Measurements from ENCODE around the gene DYNC2LI1.

DYNC2LI1 gene

GRCh38 chr2:43773876-43774613 lies at the start of gene DYNC2LI1:
TSS of gene DYNC2LI1 (plus strand) at chr2:43774039. CDS start at chr2:43774139, 100 bp downstream.
- peak; percentile 92 for DNase-seq (ENCODE audit: low spot score)

- no peak for DNase-seq (ENCODE audit: low spot score)
Observed at GRCh38 chr2:43724728-43725526, 48.9 kb upstream of the DYNC2LI1 start.

DNA sequence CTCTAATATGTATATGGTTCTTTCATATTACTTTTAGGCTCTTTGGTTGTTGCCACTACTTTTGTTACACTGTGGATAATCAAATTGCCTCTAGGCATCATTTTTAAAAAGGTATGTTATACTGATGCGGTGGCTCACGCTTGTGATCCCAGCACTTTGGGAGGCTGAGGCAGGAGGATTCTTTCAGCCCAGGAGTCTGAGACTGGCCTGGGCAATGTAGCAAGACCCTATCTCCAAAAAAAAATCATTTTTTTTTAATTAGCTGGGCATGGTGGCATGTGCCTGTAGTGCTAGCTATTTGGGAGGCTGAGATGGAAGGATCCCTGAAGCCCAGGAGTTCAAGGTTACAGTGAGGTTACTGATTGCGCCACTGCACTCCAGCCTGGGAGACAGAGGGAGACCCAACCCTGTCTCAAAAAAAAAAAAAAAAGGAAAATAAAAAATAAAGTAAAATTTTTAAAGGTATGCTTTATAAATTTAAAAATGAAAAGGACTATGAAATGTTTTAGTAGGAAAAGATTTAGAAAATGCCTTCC lies 48.1 kb upstream of the DYNC2LI1 start:
- DNase-seq (ENCODE audit: low spot score) = no peak

DNA sequence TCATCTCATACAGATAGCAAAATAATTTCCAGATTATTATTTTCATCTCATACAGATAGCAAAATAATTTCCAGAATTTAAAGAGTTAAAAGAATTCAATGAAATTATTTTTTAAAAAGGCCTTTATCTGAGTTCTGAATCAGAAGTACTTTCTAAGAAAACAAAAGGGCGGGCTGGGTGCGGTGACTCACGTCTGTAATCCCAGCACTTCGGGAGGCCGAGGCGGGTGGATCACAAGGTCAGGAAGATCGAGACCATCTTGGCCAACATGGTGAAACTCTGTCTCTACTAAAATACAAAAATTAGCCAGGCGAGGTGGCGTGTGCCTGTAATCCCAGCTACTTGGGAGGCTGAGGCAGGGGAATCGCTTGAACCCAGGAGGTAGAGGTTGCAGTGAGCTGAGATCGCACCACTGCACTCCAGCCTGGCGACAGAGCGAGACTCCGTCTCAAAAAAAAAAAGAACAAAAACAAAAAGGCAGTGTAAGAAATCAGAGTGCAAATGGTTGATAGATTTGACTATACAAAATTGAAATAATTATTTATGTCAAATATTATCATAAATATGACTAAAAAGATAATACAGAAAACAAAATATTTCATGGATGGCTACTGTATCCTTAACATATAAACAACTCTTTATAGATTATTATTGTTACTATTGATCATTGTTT lies 46.7 kb upstream of the DYNC2LI1 start:
- peak; percentile 3 for DNase-seq (ENCODE audit: low spot score)

DNA sequence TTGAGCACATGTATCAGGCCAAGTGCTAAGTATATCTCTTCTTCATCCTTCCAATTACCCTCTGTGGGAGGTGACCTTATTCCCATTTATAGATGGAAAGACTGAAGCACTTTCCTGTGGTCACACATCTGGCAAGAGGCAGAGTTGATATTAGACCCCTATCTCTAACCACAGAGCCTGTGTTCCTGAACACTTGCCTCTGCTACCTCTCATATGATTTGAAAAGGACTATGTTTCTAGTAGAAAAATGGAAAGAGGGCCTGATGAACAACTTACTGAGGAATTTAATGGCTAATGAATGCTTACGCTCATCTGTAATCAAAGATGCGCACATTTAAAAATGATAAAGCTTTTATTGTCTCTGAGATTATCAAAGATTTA lies 46.2 kb upstream of the DYNC2LI1 start:
- no peak for DNase-seq (ENCODE audit: low spot score)

- DNase-seq (ENCODE audit: low spot score) = no peak
Observed at GRCh38 chr2:43729491-43730174, 44.2 kb upstream of the DYNC2LI1 start.

DNA sequence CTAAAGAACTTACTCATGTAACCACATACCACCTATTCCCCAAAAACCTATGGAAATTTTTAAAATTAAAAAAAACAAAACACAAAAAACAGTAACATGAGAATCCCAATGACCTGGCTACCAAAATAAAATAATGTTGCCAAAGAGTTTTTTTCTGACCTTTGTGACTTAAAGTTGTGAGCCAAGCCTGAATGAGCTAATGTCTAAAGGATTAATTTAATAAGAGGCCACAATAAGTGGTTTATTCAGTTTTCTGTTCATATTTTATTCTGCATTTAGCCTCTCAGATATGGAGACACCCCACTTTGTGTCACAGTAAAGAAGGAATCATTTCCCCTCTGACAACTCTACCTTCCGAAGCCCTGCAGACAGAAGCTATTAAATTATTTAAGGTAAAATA lies 42.6 kb upstream of the DYNC2LI1 start:
- DNase-seq (ENCODE audit: low spot score) = no peak

GRCh38 chr2:43736637-43737036 lies 37.2 kb upstream of the DYNC2LI1 start:
- DNase-seq (ENCODE audit: low spot score) = no peak

GRCh38 chr2:43737097-43737854 lies 36.6 kb upstream of the DYNC2LI1 start:
- peak; percentile 31 for DNase-seq (ENCODE audit: low spot score)

DNA sequence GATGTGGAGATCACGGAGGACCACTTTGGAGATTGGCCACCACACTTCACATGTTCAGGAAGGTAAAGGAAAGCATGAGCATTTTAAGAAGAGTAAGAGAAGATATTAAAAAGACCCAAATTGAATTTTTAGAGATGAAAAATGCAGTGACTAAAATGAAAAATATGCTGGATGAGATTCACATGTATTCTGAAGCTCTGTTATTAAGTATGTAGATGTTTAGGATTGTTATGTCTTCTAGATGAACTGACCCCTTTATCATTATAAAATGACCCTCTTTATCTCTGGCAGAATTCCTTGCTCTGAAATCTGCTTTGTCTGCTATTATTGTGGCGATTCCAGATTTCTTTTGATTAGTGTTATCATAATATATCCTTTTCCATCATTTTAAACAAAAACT lies 36.0 kb upstream of the DYNC2LI1 start:
- no peak for DNase-seq (ENCODE audit: low spot score)

GRCh38 chr2:43738257-43738656 lies 35.6 kb upstream of the DYNC2LI1 start:
- no peak for DNase-seq (ENCODE audit: low spot score)

GRCh38 chr2:43743706-43744105 lies 30.1 kb upstream of the DYNC2LI1 start:
- no peak for DNase-seq (ENCODE audit: low spot score)

GRCh38 chr2:43745457-43745856 lies 28.4 kb upstream of the DYNC2LI1 start:
- DNase-seq (ENCODE audit: low spot score) = no peak

GRCh38 chr2:43748333-43748732 lies 25.5 kb upstream of the DYNC2LI1 start:
- no peak for DNase-seq (ENCODE audit: low spot score)

DNA sequence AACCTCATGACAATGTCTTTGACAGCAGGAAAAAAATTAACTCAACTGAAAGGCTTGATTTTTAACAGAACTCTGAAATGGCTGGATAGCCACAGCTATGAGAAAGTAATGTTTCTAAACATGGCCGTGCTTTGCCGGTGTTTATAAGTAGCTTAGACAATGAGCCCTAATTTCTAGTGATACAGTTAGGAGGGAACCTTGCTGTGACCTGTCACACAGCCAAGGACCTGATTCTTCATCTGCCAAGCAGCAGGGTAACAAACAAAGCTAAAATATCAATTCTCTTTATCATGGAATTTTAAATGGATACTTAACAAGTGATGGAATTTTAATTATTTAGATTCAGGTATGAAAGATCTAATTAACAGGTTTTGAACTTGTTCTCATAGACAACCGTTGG lies 24.3 kb upstream of the DYNC2LI1 start:
- DNase-seq (ENCODE audit: low spot score) = no peak

- no peak for DNase-seq (ENCODE audit: low spot score)
Observed at GRCh38 chr2:43751476-43751990, 22.3 kb upstream of the DYNC2LI1 start.

DNA sequence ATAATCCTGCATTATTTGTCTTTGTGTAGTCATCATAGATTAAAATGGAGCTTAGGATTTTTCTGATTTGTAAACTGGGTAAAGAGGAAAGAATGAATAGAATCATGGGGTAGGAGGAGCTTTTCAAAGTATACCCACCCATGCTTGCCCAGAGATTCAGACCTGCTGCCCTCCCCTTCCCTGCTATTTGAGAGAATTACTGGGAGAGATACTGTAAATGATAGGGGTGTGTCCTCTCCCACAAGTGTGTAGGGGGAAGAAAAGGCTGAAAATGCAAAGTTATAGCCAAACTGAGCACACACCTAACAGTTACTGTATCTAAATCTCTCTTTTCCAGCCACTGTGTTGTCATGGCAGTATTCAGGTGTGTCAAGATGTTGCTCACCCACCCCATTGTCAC lies 21.5 kb upstream of the DYNC2LI1 start:
- no peak for DNase-seq (ENCODE audit: low spot score)

DNA sequence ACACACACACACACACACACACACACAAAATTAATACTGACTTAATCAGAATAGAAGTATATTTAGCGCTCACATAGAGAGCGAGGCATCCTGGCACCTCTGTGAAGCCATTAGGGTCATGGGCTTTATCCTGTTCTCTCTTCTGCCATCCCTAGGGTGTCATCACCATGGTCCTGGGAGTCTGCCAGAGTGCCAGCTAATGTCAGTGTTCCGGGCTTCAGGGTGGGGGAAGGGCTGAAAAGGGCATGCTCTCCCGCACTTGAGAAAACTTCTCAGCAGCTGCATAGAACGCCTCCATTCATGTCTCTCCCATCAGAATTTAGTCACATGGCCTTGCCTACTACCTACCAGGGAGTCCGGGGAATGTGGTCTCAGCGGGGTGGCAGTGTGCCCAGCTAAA lies 19.7 kb upstream of the DYNC2LI1 start:
- no peak for DNase-seq (ENCODE audit: low spot score)

GRCh38 chr2:43758739-43759138 lies 15.1 kb upstream of the DYNC2LI1 start:
- no peak for DNase-seq (ENCODE audit: low spot score)

- DNase-seq (ENCODE audit: low spot score) = peak; percentile 29
Observed at GRCh38 chr2:43759195-43759594, 14.6 kb upstream of the DYNC2LI1 start.

GRCh38 chr2:43762286-43762685 lies 11.6 kb upstream of the DYNC2LI1 start:
- DNase-seq (ENCODE audit: low spot score) = no peak

All from RKO (cell line).